H9 (cell line): ENCODE results near the gene ANKRD35. TPM values are rescaled to one million over a fixed set of nuclear protein-coding genes. Genes with fewer than 3 reads are reported as not detected.

Experiments used
- DNase-seq: peaks from one replicate; pipeline ENCODE4 v3.0.0-alpha.2; 2017
- H2AFZ ChIP-seq: one replicate; pipeline ENCODE4 v1.6.1; 2013; ENCODE audit warnings: mild to moderate bottlenecking, low read length, control low read depth, moderate library complexity
- H2AK5ac ChIP-seq: 2 replicates; pipeline ENCODE4 v1.6.1; 2013; ENCODE audit warnings: low read length, control low read depth, mixed read lengths; ENCODE audit not compliant: insufficient read length
- H2BK120ac ChIP-seq: one replicate; pipeline ENCODE4 v1.6.1; 2013; ENCODE audit warnings: low read depth, mild to moderate bottlenecking, low read length, control low read depth, inconsistent platforms; ENCODE audit not compliant: poor library complexity, severe bottlenecking
- H2BK12ac ChIP-seq: 2 replicates; pipeline ENCODE4 v1.6.1; 2013; ENCODE audit warnings: low read length, control low read depth, mixed read lengths, low read depth; ENCODE audit not compliant: insufficient read length
- H2BK15ac ChIP-seq: 2 replicates; pipeline ENCODE4 v1.6.1; 2013; ENCODE audit warnings: low read depth, low read length, control low read depth
- H2BK20ac ChIP-seq: one replicate; pipeline ENCODE4 v1.6.1; 2013; ENCODE audit warnings: low read depth, mild to moderate bottlenecking, low read length, control low read depth, inconsistent platforms; ENCODE audit not compliant: poor library complexity, severe bottlenecking
- H2BK5ac ChIP-seq: 2 replicates; pipeline ENCODE4 v1.6.1; 2013; ENCODE audit warnings: low read length, control low read depth, mixed read lengths; ENCODE audit not compliant: insufficient read length
- H3K14ac ChIP-seq: 2 replicates; pipeline ENCODE4 v1.6.1; 2013; ENCODE audit warnings: low read length, control low read depth; ENCODE audit not compliant: insufficient read depth
- H3K18ac ChIP-seq: 2 replicates; pipeline ENCODE4 v1.6.1; 2013; ENCODE audit warnings: low read depth, mild to moderate bottlenecking, mixed read lengths, low read length, control low read depth; ENCODE audit not compliant: insufficient read length
- H3K23ac ChIP-seq: 2 replicates; pipeline ENCODE4 v1.6.1; 2013; ENCODE audit warnings: low read length, control low read depth, mixed read lengths, low read depth; ENCODE audit not compliant: insufficient read length
- H3K23me2 ChIP-seq: 2 replicates; pipeline ENCODE4 v1.6.1; 2013; ENCODE audit warnings: low read depth, mild to moderate bottlenecking, mixed read lengths, low read length, control low read depth; ENCODE audit not compliant: insufficient read length, poor library complexity, severe bottlenecking
- H3K27ac ChIP-seq: 2 replicates; pipeline ENCODE4 v1.5.1; 2013; ENCODE audit warnings: low read length, control low read depth, mixed read lengths, low read depth; ENCODE audit not compliant: insufficient read length
- H3K27me3 ChIP-seq: 2 replicates; pipeline ENCODE4 v1.6.1; 2013; ENCODE audit warnings: low read length, control low read depth, inconsistent platforms; ENCODE audit not compliant: insufficient read depth
- H3K4ac ChIP-seq: 2 replicates; pipeline ENCODE4 v1.6.1; 2013; ENCODE audit warnings: low read depth, mild to moderate bottlenecking, control low read depth, inconsistent platforms, low read length, moderate library complexity
- H3K4me1 ChIP-seq: 2 replicates; pipeline ENCODE4 v1.6.1; 2013; ENCODE audit warnings: low read length, control low read depth, inconsistent platforms; ENCODE audit not compliant: insufficient read depth
- H3K4me2 ChIP-seq: 2 replicates; pipeline ENCODE4 v1.6.1; 2013; ENCODE audit warnings: low read length, control low read depth, mixed read lengths; ENCODE audit not compliant: insufficient read length, insufficient read depth
- H3K56ac ChIP-seq: 2 replicates; pipeline ENCODE4 v1.6.1; 2013; ENCODE audit warnings: low read depth, mild to moderate bottlenecking, mixed read lengths, low read length, control low read depth; ENCODE audit not compliant: insufficient read length
- H3K79me1 ChIP-seq: 2 replicates; pipeline ENCODE4 v1.6.1; 2013; ENCODE audit warnings: low read depth, mild to moderate bottlenecking, moderate library complexity, low read length, control low read depth, inconsistent platforms; ENCODE audit not compliant: insufficient read depth, poor library complexity, severe bottlenecking
- H3K79me2 ChIP-seq: 2 replicates; pipeline ENCODE4 v1.6.1; 2013; ENCODE audit warnings: low read length, control low read depth, inconsistent platforms; ENCODE audit not compliant: insufficient read depth
- H3K9ac ChIP-seq: 2 replicates; pipeline ENCODE4 v1.6.1; 2013; ENCODE audit warnings: low read length, control low read depth, mixed read lengths; ENCODE audit not compliant: insufficient read length; ENCODE audit errors: extremely low read depth
- H3K9me3 ChIP-seq: one replicate; pipeline ENCODE4 v1.6.1; 2013; ENCODE audit warnings: low read depth, low read length, inconsistent platforms; ENCODE audit not compliant: control insufficient read depth
- H3T11ph ChIP-seq: one replicate; pipeline ENCODE4 v1.6.1; 2013; ENCODE audit warnings: mild to moderate bottlenecking, low read length, control low read depth, inconsistent platforms
- H4K20me1 ChIP-seq: one replicate; pipeline ENCODE4 v1.6.1; 2013; ENCODE audit not compliant: control insufficient read depth, insufficient read length, insufficient read depth
- H4K5ac ChIP-seq: 2 replicates; pipeline ENCODE4 v1.6.1; 2013; ENCODE audit warnings: low read depth, mild to moderate bottlenecking, mixed read lengths, low read length, control low read depth; ENCODE audit not compliant: insufficient read length
- H4K8ac ChIP-seq: replicated peaks from 2 replicates; pipeline ENCODE4 v1.6.1; 2013; ENCODE audit warnings: low read length, control low read depth, mixed read lengths, low read depth; ENCODE audit not compliant: insufficient read length
- H4K91ac ChIP-seq: 2 replicates; pipeline ENCODE4 v1.6.1; 2013; ENCODE audit warnings: low read depth, mild to moderate bottlenecking, moderate library complexity, mixed read lengths, low read length, control low read depth; ENCODE audit not compliant: insufficient read length
- H3K27ac Mint-ChIP-seq, 3 experiments: 2 replicates in 2 of 3; 3 replicates in 1 of 3; pipeline ENCODE4 v1.8.0; 2020 to 2021; ENCODE audit warnings: mixed read lengths in 3 of 3, mild to moderate bottlenecking in 1 of 3, moderate library complexity in 1 of 3
- H3K27me3 Mint-ChIP-seq: 2 replicates; pipeline ENCODE4 v1.8.0; 2021; ENCODE audit warnings: low read depth, mild to moderate bottlenecking, moderate library complexity, mixed read lengths
- H3K36me3 Mint-ChIP-seq, 3 experiments: 2 replicates in 2 of 3; 3 replicates in 1 of 3; pipeline ENCODE4 v1.8.0; 2020 to 2021; ENCODE audit warnings: low read depth in 3 of 3, mixed read lengths in 3 of 3; ENCODE audit not compliant: insufficient read depth in 1 of 3
- H3K4me1 Mint-ChIP-seq, 2 experiments: 2 replicates each; pipeline ENCODE4 v1.8.0; 2020; ENCODE audit warnings: mixed read lengths in 2 of 2
- H3K4me3 Mint-ChIP-seq, 2 experiments: 2 replicates in 1 of 2; 3 replicates in 1 of 2; pipeline ENCODE4 v1.8.0; 2020 to 2021; ENCODE audit warnings: mild to moderate bottlenecking in 2 of 2, mixed read lengths in 2 of 2, moderate library complexity in 1 of 2
- H3K9me3 Mint-ChIP-seq, 2 experiments: 2 replicates in 1 of 2; 3 replicates in 1 of 2; pipeline ENCODE4 v1.8.0; 2020; ENCODE audit warnings: mild to moderate bottlenecking in 2 of 2, mixed read lengths in 2 of 2, moderate library complexity in 1 of 2
- CTCF ChIP-seq: fragments of 200-600 bp; sonication (generic); conservative IDR thresholded peaks from 3 replicates; pipeline ENCODE4 v1.8.0; 2021; ENCODE audit warnings: antibody characterized with exemption, mild to moderate bottlenecking
- WGBS: extraction: QIAGEN DNeasy Blood & Tissue Kit; methylation state at CpG from one replicate; pipeline ENCODE4 v1.1.7; 2013; ENCODE audit warnings: missing lambda C conversion rate, low lambda C conversion rate, mixed read lengths; ENCODE audit not compliant: insufficient read length; ENCODE audit errors: extremely low coverage; 5-methylcytosine and 5-hydroxymethylcytosine counted together
- total RNA-seq: library from RNA; stranded (reverse); gene quantifications from 2 replicates; pipeline ENCODE4 v1.2.1, GENCODE V29; 2021

Gene ANKRD35
- total RNA-seq, 1 experiment from 2014 or later: 0.28 TPM

- TF ChIP-seq CTCF: no peak
- peaks cover 6% of the 10 kb centered on the region in 2 experiments; a peak in 2 of 4 replicates for H3K4me1 Mint-ChIP-seq
These were observed 42.6 kb downstream of the ANKRD35 start for GRCh38 chr1:145843031-145843430.

More at GRCh38 chr1:145843031-145843430, 42.6 kb downstream of the ANKRD35 start:
- WGBS: no CpG with 5 or more reads among the region's 3 CpGs
- Mint-ChIP-seq H3K27ac (no peak overlapping the region), H3K27me3 (no peaks in the 10 kb centered on the region; the same call in 1 of the 2 replicates), H3K9me3 (no peaks in the 10 kb centered on the region), H3K36me3 (peaks cover 15 to 53% (median 46%) of the 10 kb centered on the region in 3 experiments), H3K4me3 (no peak overlapping the region)
- H2AK5ac ChIP-seq: no peak overlapping the region
- H2AFZ ChIP-seq: no peak overlapping the region
- H3K9ac ChIP-seq: no peak overlapping the region
- H3K9me3 ChIP-seq: no peaks in the 10 kb centered on the region
- H3K56ac ChIP-seq: no peak overlapping the region
- H3K23me2 ChIP-seq: peaks cover 3% of the 10 kb centered on the region
- no peak overlapping the region for H2BK20ac ChIP-seq
- no peak overlapping the region for H2BK12ac ChIP-seq
- no peak overlapping the region for H2BK120ac ChIP-seq
- no peaks in the 10 kb centered on the region for H3K79me1 ChIP-seq
- H4K8ac ChIP-seq: no peak overlapping the region
- H4K20me1 ChIP-seq: no peaks in the 10 kb centered on the region
- H3K27me3 ChIP-seq: no peaks in the 10 kb centered on the region
- no peak overlapping the region for H3T11ph ChIP-seq
- DNase-seq: no peak
- H3K79me2 ChIP-seq: no peaks in the 10 kb centered on the region
- H3K14ac ChIP-seq: no peak overlapping the region
- H2BK5ac ChIP-seq: no peak overlapping the region
- H4K5ac ChIP-seq: no peak overlapping the region
- H3K4me2 ChIP-seq: no peak overlapping the region
- no peak overlapping the region for H3K18ac ChIP-seq
- no peak overlapping the region for H3K27ac ChIP-seq
- H3K23ac ChIP-seq: no peak overlapping the region
- no peak overlapping the region for H2BK15ac ChIP-seq
- no peak overlapping the region for H3K4ac ChIP-seq
- no peak overlapping the region for H4K91ac ChIP-seq
- no peaks in the 10 kb centered on the region for H3K4me1 ChIP-seq
